ENCODE results near the gene RBM33. TPM values are rescaled to one million over a fixed set of nuclear protein-coding genes. Genes with fewer than 3 reads are reported as not detected.
A peak's percentile ranks its signal among the peaks of the same experiment; 100 is the strongest.

RBM33 gene
- total and polyA plus RNA-seq, 4 donors, result 4.1 to 80.0 (median 47.2) TPM

GRCh38 chr7:155803418-155804376, 159.2 kb downstream of the RBM33 start:
- WGBS, 2 donors, result 0 to 3% methylated on average over 86 to 96 of the region's 96 CpGs
- ATAC-seq (ENCODE audit: low FRiP score) (no peak), DNase-seq (peak; percentile 33 to 77)
- Histone ChIP-seq H3K27ac (ENCODE audit: low read depth in 1 of 2, low read length in 2 of 2) (no peak overlapping the region), H3K27me3 (ENCODE audit: control insufficient read depth in 1 of 2, insufficient read depth in 2 of 2, low read length in 1 of 2) (no peaks in the 10 kb centered on the region), H3K9me3 (ENCODE audit: control insufficient read depth, low read length) (no peaks in the 10 kb centered on the region), H3K36me3 (ENCODE audit: control insufficient read depth in 1 of 2, insufficient read depth in 2 of 2, low read length in 1 of 2) (no peaks in the 10 kb centered on the region), H3K4me3 (ENCODE audit: low read length in 2 of 2) (peak overlapping the region in 1 of 2 donors; percentile 8), H3K4me1 (ENCODE audit: control insufficient read depth in 1 of 2, insufficient read depth in 2 of 2, low read length in 2 of 2) (no peaks in the 10 kb centered on the region)
- intact Hi-C loops (cut with DNase I), result loop anchor here in 1 of 2 donors (10.0 kb wide), 1 partner anchor 1021 kb away; no protein-coding TSS in a partner anchor

GRCh38 chr7:155804431-155804831, 160.0 kb downstream of the RBM33 start:
- peak overlapping the region in 1 of 2 donors; percentile 8 for H3K4me3 ChIP-seq (ENCODE audit: low read length in 2 of 2)
- H3K27me3 ChIP-seq (ENCODE audit: control insufficient read depth in 1 of 2, insufficient read depth in 2 of 2, low read length in 1 of 2), result no peaks in the 10 kb centered on the region
- H3K4me1 ChIP-seq (ENCODE audit: control insufficient read depth in 1 of 2, insufficient read depth in 2 of 2, low read length in 2 of 2), result no peaks in the 10 kb centered on the region
- ATAC-seq (ENCODE audit: low FRiP score) (no peak), DNase-seq (peak in 1 of 2 donors; percentile 16)
- no peak overlapping the region for H3K27ac ChIP-seq (ENCODE audit: low read depth in 1 of 2, low read length in 2 of 2)
- H3K36me3 ChIP-seq (ENCODE audit: control insufficient read depth in 1 of 2, insufficient read depth in 2 of 2, low read length in 1 of 2), result no peaks in the 10 kb centered on the region
- 3 to 4% methylated on average over 17 of the region's 17 CpGs for WGBS, 2 donors
- intact Hi-C loops (cut with DNase I), result loop anchor here in 1 of 2 donors (10.0 kb wide), 1 partner anchor 1020 kb away; no protein-coding TSS in a partner anchor
- no peaks in the 10 kb centered on the region for H3K9me3 ChIP-seq (ENCODE audit: control insufficient read depth, low read length)

DNA sequence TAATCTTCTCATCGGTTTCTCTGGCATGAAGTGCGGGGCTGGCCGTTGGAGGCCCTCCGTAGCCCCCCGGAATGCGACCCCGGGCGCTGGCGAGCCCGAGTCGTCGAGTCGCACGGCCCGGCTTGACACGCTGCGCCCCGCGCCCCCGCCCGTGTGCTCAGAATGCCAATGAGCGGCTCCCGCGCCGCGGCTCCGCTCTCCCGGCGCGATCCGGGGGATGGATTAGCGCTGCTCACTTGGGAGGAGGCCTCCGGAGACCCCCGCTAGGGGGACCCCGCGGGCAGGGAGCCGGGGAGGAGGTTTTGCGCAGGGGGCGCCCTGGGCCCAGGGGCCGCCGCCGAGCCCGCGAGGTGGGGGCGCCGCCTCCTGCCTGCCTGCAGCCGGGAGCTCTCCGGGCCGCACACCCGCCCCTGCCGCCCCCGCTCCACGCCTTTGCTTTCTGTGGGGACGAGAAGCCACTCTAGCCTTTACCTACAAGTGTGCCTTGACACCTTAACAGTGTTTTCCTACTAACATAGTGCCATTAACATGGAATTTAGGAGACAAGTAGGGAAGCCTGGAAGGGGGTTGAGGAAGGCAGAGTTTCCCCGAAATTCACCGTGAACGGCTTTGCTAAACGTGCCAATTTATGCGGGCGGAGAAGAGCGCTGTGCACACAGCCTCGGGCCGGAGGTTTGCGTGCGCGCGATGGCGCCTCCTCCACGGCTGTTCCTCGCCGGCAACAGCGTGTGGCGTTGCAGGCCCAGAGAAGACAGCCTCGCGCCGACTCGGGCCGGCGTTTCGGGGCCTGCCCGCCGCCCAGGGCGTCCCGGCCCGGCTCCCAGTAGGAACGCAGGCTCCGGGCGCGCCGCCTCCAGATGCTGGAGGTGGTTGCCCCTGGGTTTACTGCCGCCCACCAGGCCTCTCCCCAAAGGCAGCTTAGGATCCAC, 160.7 kb downstream of the RBM33 start:
- DNase-seq, result peak in 1 of 2 donors; percentile 44

DNA sequence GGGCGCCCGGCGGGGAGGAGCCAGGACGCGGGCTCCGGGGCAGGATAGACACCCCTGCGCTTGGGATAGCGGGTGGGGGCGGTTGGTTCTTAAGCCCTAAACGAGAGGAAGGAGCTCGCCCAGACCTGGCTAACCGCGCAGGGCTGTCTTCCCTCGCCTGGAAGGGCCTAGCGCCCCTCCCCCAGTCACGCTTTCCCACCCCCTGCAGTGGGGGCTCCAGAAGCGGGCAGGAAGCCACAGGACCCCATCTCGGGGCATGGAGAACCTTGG, 161.3 kb downstream of the RBM33 start:
- intact Hi-C loops (cut with DNase I), result loop anchor here in 1 of 2 donors (10.0 kb wide), 1 partner anchor 1019 kb away; no protein-coding TSS in a partner anchor
- no peaks in the 10 kb centered on the region for H3K9me3 ChIP-seq (ENCODE audit: control insufficient read depth, low read length)
- DNase-seq (peak in 1 of 2 donors; percentile 30), ATAC-seq (ENCODE audit: low FRiP score) (no peak)
- no peaks in the 10 kb centered on the region for H3K36me3 ChIP-seq (ENCODE audit: control insufficient read depth in 1 of 2, insufficient read depth in 2 of 2, low read length in 1 of 2)
- no peaks in the 10 kb centered on the region for H3K27me3 ChIP-seq (ENCODE audit: control insufficient read depth in 1 of 2, insufficient read depth in 2 of 2, low read length in 1 of 2)
- WGBS, 2 donors, result 2 to 6% methylated on average over 18 of the region's 18 CpGs
- no peak overlapping the region for H3K4me3 ChIP-seq (ENCODE audit: low read length in 2 of 2)
- H3K4me1 ChIP-seq (ENCODE audit: control insufficient read depth in 1 of 2, insufficient read depth in 2 of 2, low read length in 2 of 2), result no peaks in the 10 kb centered on the region
- no peak overlapping the region for H3K27ac ChIP-seq (ENCODE audit: low read depth in 1 of 2, low read length in 2 of 2)

More for the DNA sequence above, 160.7 kb downstream of the RBM33 start:
- H3K27ac ChIP-seq (ENCODE audit: low read depth in 1 of 2, low read length in 2 of 2), result no peak overlapping the region
- no peaks in the 10 kb centered on the region for H3K9me3 ChIP-seq (ENCODE audit: control insufficient read depth, low read length)
- H3K36me3 ChIP-seq (ENCODE audit: control insufficient read depth in 1 of 2, insufficient read depth in 2 of 2, low read length in 1 of 2), result no peaks in the 10 kb centered on the region
- no peaks in the 10 kb centered on the region for H3K4me1 ChIP-seq (ENCODE audit: control insufficient read depth in 1 of 2, insufficient read depth in 2 of 2, low read length in 2 of 2)
- intact Hi-C loops (cut with DNase I), result loop anchor here in 1 of 2 donors (10.0 kb wide), 1 partner anchor 1020 kb away; no protein-coding TSS in a partner anchor
- WGBS, 2 donors, result 1 to 2% methylated on average over 84 to 91 of the region's 91 CpGs
- ATAC-seq (ENCODE audit: low FRiP score), result peak; percentile 27
- peak overlapping the region in 1 of 2 donors; percentile 10 for H3K4me3 ChIP-seq (ENCODE audit: low read length in 2 of 2)
- H3K27me3 ChIP-seq (ENCODE audit: control insufficient read depth in 1 of 2, insufficient read depth in 2 of 2, low read length in 1 of 2), result no peaks in the 10 kb centered on the region

DNA sequence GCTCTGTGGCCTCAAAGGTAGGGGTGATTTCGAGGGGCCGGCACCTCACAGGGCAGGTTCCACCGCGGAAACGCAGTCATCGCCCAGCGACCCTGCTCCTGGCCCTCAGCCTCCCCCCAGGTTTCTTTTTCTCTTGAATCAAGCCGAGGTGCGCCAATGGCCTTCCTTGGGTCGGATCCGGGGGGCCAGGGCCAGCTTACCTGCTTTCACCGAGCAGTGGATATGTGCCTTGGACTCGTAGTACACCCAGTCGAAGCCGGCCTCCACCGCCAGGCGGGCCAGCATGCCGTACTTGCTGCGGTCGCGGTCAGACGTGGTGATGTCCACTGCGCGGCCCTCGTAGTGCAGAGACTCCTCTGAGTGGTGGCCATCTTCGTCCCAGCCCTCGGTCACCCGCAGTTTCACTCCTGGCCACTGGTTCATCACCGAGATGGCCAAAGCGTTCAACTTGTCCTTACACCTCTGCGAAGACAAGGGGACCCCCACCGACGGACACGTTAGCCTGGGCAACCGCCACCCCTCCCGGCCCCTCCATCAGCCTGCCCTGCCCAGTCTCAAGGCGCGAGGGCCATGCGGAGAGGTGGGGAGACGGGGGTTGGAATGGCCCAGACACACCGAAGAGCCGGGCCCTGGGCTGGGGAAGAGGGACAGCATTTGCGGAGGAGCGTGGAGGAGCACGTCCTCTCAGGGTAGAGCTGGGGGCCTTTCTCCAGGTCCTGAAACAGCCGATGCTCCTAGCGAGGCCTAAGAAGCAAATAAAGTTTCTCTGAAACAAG, 161.8 kb downstream of the RBM33 start:
- Histone ChIP-seq H3K4me3 (ENCODE audit: low read length in 2 of 2) (no peak overlapping the region), H3K27me3 (ENCODE audit: control insufficient read depth in 1 of 2, insufficient read depth in 2 of 2, low read length in 1 of 2) (no peaks in the 10 kb centered on the region), H3K36me3 (ENCODE audit: control insufficient read depth in 1 of 2, insufficient read depth in 2 of 2, low read length in 1 of 2) (no peaks in the 10 kb centered on the region), H3K27ac (ENCODE audit: low read depth in 1 of 2, low read length in 2 of 2) (no peak overlapping the region), H3K9me3 (ENCODE audit: control insufficient read depth, low read length) (no peaks in the 10 kb centered on the region), H3K4me1 (ENCODE audit: control insufficient read depth in 1 of 2, insufficient read depth in 2 of 2, low read length in 2 of 2) (no peaks in the 10 kb centered on the region)
- intact Hi-C loops (cut with DNase I), result loop anchor here in 1 of 2 donors (10.0 kb wide), 1 partner anchor 1019 kb away; no protein-coding TSS in a partner anchor
- ATAC-seq (ENCODE audit: low FRiP score), result no peak
- WGBS, 2 donors, result 7 to 9% methylated on average over 47 of the region's 47 CpGs
- DNase-seq, result peak in 1 of 2 donors; percentile 42

DNA sequence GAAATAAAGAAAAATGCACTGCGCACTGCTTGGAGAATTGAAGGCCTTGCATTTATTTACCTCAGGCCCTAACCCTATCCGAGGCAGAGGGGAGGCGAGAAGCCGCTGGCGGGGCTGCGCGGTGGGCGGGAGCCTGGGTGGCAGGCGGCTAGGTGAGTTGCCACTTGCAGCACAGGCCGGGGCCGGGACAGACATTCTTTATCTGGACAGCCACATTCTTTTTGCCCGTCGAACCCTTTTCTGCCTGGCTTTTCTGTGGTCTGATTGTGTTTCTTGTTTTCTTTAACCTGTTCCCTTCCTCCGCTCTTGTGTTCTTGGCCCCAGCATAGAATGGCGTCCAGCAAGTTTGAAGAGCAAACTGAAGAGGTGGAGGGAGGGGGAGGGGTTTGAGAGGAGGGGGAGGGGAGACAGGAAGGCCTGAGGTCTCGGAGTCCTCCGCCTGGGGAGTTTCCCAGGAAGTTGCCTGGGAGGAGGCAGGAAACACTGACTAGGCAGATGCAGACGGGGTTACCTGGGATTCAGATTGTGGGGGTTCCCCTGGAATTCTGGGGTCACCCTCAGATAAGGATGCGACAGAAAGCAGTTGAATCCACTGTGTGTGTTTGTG, 162.7 kb downstream of the RBM33 start:
- WGBS, 2 donors, result 28 to 29% methylated on average over 19 of the region's 19 CpGs
- Histone ChIP-seq H3K4me1 (ENCODE audit: control insufficient read depth in 1 of 2, insufficient read depth in 2 of 2, low read length in 2 of 2) (no peaks in the 10 kb centered on the region), H3K9me3 (ENCODE audit: control insufficient read depth, low read length) (no peaks in the 10 kb centered on the region), H3K4me3 (ENCODE audit: low read length in 2 of 2) (no peak overlapping the region), H3K27me3 (ENCODE audit: control insufficient read depth in 1 of 2, insufficient read depth in 2 of 2, low read length in 1 of 2) (no peaks in the 10 kb centered on the region), H3K36me3 (ENCODE audit: control insufficient read depth in 1 of 2, insufficient read depth in 2 of 2, low read length in 1 of 2) (no peaks in the 10 kb centered on the region), H3K27ac (ENCODE audit: low read depth in 1 of 2, low read length in 2 of 2) (no peak overlapping the region)
- ATAC-seq (ENCODE audit: low FRiP score), result no peak
- intact Hi-C loops (cut with DNase I), result loop anchor here in 1 of 2 donors (10.0 kb wide), 1 partner anchor 1018 kb away; no protein-coding TSS in a partner anchor
- DNase-seq, result no peak

DNA sequence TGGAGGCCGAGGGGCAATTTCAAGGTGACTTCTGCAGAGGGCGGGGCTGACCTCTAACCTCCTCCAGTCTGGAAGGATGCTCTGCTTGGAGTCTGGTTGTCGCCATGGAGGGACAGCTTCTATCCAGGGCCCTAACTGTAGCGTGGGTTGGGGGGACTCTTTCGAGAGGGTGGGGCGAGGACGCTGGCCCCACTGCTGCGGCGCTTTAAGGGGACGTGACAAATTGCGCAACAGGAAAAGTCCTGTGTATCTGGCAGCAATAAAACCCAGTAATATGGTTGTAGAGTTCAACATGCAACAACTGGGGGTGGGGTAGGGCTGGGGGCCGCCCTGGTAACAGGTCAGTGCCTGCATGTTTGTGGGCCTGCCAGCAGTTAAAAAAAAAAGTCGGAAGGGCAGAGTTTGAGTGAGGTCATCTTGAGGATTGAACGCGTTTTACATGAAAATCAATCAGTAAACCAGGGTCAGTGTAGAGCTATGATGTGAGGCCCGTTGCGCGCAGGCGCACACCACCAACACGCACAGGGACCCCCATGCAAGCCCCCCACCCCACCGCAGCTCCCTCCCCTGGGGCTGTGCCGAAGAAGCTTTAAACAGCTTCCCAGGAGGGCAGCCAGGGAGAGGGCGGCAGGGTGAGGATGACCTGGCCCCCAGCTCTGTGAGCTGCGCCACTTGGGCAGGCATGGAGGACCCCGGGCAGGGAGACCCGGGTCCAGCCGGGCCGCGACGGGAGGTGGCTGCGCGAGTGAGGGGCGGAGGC, 163.5 kb downstream of the RBM33 start:
- H3K27ac ChIP-seq (ENCODE audit: low read depth in 1 of 2, low read length in 2 of 2), result no peak overlapping the region
- WGBS, 2 donors, result 5 to 6% methylated on average over 30 to 33 of the region's 33 CpGs
- H3K4me1 ChIP-seq (ENCODE audit: control insufficient read depth in 1 of 2, insufficient read depth in 2 of 2, low read length in 2 of 2), result no peaks in the 10 kb centered on the region
- intact Hi-C loops (cut with DNase I), result loop anchor here in 1 of 2 donors (10.0 kb wide), 1 partner anchor 1017 kb away; no protein-coding TSS in a partner anchor
- H3K36me3 ChIP-seq (ENCODE audit: control insufficient read depth in 1 of 2, insufficient read depth in 2 of 2, low read length in 1 of 2), result no peaks in the 10 kb centered on the region
- no peaks in the 10 kb centered on the region for H3K9me3 ChIP-seq (ENCODE audit: control insufficient read depth, low read length)
- no peaks in the 10 kb centered on the region for H3K27me3 ChIP-seq (ENCODE audit: control insufficient read depth in 1 of 2, insufficient read depth in 2 of 2, low read length in 1 of 2)
- H3K4me3 ChIP-seq (ENCODE audit: low read length in 2 of 2), result no peak overlapping the region
- ATAC-seq (ENCODE audit: low FRiP score), result no peak
- DNase-seq, result no peak
